SHP77 treated with DMSO at 0.1 percent for 48 hours (cell line): ENCODE measurements around the gene LZIC.

Experiments
- DNase-seq: peaks from one replicate; lab custom pipeline; 2025; lab: John Stamatoyannopoulos, UW

Gene LZIC

GRCh38 chr1:9910423-9911178 is 32.6 kb downstream of the LZIC start:
- DNase-seq = peak; percentile 94

- DNase-seq = no peak
These were observed 33.1 kb downstream of the LZIC start, which contains the start of gene CTNNBIP1 for GRCh38 chr1:9910076-9910422. Gene CTNNBIP1 (minus strand): TSS chr1:9910269. CDS start chr1:9872064, 38,205 bp downstream.

GRCh38 chr1:9909234-9910046 is 33.8 kb downstream of the LZIC start:
- no peak for DNase-seq

GRCh38 chr1:9908871-9909233 is 34.3 kb downstream of the LZIC start:
- no peak for DNase-seq

- DNase-seq = no peak
These were observed 35.8 kb downstream of the LZIC start for GRCh38 chr1:9907441-9907840.

- no peak for DNase-seq
These were observed 36.7 kb downstream of the LZIC start for GRCh38 chr1:9906466-9906865.

- DNase-seq = no peak
These were observed 38.2 kb downstream of the LZIC start for GRCh38 chr1:9905010-9905409.

GRCh38 chr1:9904596-9904995 is 38.6 kb downstream of the LZIC start:
- DNase-seq = no peak

- DNase-seq = no peak
These were observed 39.2 kb downstream of the LZIC start for GRCh38 chr1:9903801-9904527.

GRCh38 chr1:9902060-9902452 is 41.1 kb downstream of the LZIC start:
- no peak for DNase-seq

- no peak for DNase-seq
These were observed 41.8 kb downstream of the LZIC start for GRCh38 chr1:9901148-9902059.

GRCh38 chr1:9900142-9901043 is 42.8 kb downstream of the LZIC start:
- DNase-seq = peak; percentile 68

- DNase-seq = no peak
These were observed 49.1 kb downstream of the LZIC start for GRCh38 chr1:9894115-9894514.

- DNase-seq = no peak
These were observed 50.3 kb downstream of the LZIC start for GRCh38 chr1:9892563-9893528.

GRCh38 chr1:9891207-9891606 is 52.0 kb downstream of the LZIC start:
- DNase-seq = no peak

- DNase-seq = no peak
These were observed 52.9 kb downstream of the LZIC start for GRCh38 chr1:9890224-9890731.

- DNase-seq = no peak
These were observed 53.8 kb downstream of the LZIC start for GRCh38 chr1:9889411-9889810.

- DNase-seq = no peak
These were observed 54.3 kb downstream of the LZIC start for GRCh38 chr1:9888886-9889285.

GRCh38 chr1:9887070-9887469 is 56.1 kb downstream of the LZIC start:
- no peak for DNase-seq
